Stimulated activated CD8-positive, alpha-beta memory T cell treated with anti-CD3 and anti-CD28 coated beads, Interleukin-12 subunit alpha, Interleukin-12 subunit beta, amount 100 ng/mL, for 24 hours (primary cell): Measurements from ENCODE around the gene PANK1.
"Not testable (repeated sequence)": the region's sequence is repeated elsewhere in the genome, so short reads cannot be mapped to it uniquely, and the experiment has no call there.

ENCODE experiments used
- DNase-seq: peaks from one replicate; pipeline ENCODE4 v3.0.0-alpha.2; 2020; ENCODE audit errors: extremely low read depth

Gene PANK1

GRCh38 chr10:89566992-89567391 is 78.0 kb downstream of the PANK1 start:
- no peak for DNase-seq

- no peak for DNase-seq
Measured at GRCh38 chr10:89566095-89566950, 78.7 kb downstream of the PANK1 start.

GRCh38 chr10:89565180-89565579 is 79.9 kb downstream of the PANK1 start:
- no peak for DNase-seq

GRCh38 chr10:89563861-89564478 is 81.1 kb downstream of the PANK1 start:
- no peak for DNase-seq

GRCh38 chr10:89563311-89563710 is 81.7 kb downstream of the PANK1 start:
- no peak for DNase-seq

- DNase-seq = no peak
Measured at GRCh38 chr10:89556600-89556999, 88.4 kb downstream of the PANK1 start.

- no peak for DNase-seq
Measured at GRCh38 chr10:89555688-89556445, 89.2 kb downstream of the PANK1 start.

GRCh38 chr10:89554433-89554832 is 90.6 kb downstream of the PANK1 start:
- no peak for DNase-seq

- no peak for DNase-seq
Measured at GRCh38 chr10:89553064-89553734, 91.8 kb downstream of the PANK1 start.

- DNase-seq = no peak
Measured at GRCh38 chr10:89552213-89552612, 92.8 kb downstream of the PANK1 start.

- DNase-seq = no peak
Measured at GRCh38 chr10:89550509-89550908, 94.5 kb downstream of the PANK1 start.

- no peak for DNase-seq
Measured at GRCh38 chr10:89549510-89549909, 95.5 kb downstream of the PANK1 start.

GRCh38 chr10:89548673-89549072 is 96.4 kb downstream of the PANK1 start:
- DNase-seq = no peak

- DNase-seq = no peak
Measured at GRCh38 chr10:89547853-89548513, 97.1 kb downstream of the PANK1 start.

- DNase-seq = not testable (repeated sequence)
Measured at GRCh38 chr10:89546651-89547050, 98.4 kb downstream of the PANK1 start.

GRCh38 chr10:89543841-89544240 is 101.2 kb downstream of the PANK1 start:
- DNase-seq = no peak

- no peak for DNase-seq
Measured at GRCh38 chr10:89540420-89540949, 104.6 kb downstream of the PANK1 start.

- DNase-seq = no peak
Measured at GRCh38 chr10:89537364-89537763, 107.7 kb downstream of the PANK1 start.

- no peak for DNase-seq
Measured at GRCh38 chr10:89536013-89536354, 109.1 kb downstream of the PANK1 start.

GRCh38 chr10:89535171-89536012 is 109.7 kb downstream of the PANK1 start, which contains the start of gene SLC16A12:
Gene SLC16A12, minus strand, starts transcription at chr10:89535594. Its CDS starts 73,016 bp downstream, at chr10:89462578.
- DNase-seq = no peak
